DMS114 treated with DMSO at 0.1 percent for 48 hours (cell line): ENCODE results near the gene SLC27A5.
A peak's percentile ranks its signal among the peaks of the same experiment; 100 is the strongest.
"Not testable (repeated sequence)": the region's sequence is repeated elsewhere in the genome, so short reads cannot be mapped to it uniquely, and the experiment has no call there.

ENCODE experiments used
- DNase-seq: peaks from one replicate; lab custom pipeline; 2025; ENCODE audit not compliant: unreplicated experiment; lab: John Stamatoyannopoulos, UW

The SLC27A5 gene

GRCh38 chr19:58531034-58531840 lies 19.4 kb upstream of the SLC27A5 start:
- no peak for DNase-seq

GRCh38 chr19:58529405-58529804 lies 17.6 kb upstream of the SLC27A5 start:
- no peak for DNase-seq

- DNase-seq, result no peak
Measured at GRCh38 chr19:58522709-58523108, 10.9 kb upstream of the SLC27A5 start.

- DNase-seq, result no peak
Measured at GRCh38 chr19:58521651-58522050, 9.9 kb upstream of the SLC27A5 start.

DNA sequence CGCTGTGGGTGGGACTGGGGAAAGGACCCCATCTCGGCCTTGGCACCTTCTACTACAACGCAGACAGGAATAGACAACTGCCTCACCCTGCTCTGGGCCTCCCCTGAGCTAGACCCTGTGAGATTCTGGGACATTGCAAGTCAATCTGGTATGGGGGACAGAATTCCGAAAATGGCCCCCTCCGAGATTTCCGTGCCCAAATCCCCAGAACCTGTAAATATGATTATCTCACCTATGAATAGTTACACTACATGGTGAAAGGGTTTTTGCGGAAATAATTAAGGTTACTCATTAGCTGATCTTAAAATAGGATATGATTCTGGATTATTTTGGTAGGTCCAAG lies 8.4 kb upstream of the SLC27A5 start:
- DNase-seq, result no peak

DNA sequence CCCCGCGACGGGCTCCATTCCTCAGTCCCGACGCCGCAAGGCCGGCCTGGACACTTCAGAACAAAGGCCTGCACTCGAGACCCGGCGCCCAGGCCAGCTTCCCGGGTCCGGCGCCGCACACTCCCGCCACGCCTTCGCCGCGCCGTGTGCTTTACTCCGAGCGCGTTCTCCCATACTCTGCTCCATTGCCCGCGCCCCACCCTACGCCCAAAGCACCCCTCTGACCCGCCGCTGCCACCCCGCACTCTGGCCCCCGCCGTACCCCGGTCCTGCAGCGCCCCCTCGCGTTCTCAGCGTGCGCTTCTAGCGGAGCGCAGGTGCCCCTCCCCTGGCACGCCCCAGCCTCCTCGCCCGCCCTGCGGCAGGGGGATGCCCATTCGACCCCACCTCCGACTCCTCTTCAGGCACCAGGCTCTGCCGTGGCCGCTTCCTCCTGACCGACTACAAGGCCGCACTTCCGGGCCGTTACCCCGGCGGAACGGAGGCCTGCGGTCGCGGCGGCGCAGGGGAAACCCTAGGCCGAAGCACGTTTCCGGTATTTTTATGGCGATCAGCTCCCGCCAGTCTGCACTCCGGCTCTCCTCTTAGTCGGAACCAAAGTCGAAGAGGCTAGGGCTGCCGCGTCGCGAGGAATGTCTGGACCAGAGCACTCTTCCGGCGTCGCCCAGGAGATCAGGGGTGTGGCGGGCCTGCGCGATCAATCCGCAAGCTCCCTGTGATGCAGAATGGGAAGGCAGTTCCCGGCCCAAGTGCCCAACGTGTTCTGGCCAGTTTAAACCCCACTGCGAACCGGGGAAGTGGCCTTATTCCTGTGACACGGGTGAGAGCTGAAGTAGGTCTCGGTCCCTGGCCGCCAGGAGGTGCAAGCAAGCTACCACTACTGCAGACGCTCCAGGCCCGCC lies 7.8 kb upstream of the SLC27A5 start, which contains the start of gene ZBTB45:
Gene ZBTB45 (minus strand): TSS at position 456 of the 902 bp plus-strand sequence. CDS start 2,137 bp downstream, outside the sequence.
- DNase-seq, result peak; percentile 98

GRCh38 chr19:58519087-58519354 lies 7.2 kb upstream of the SLC27A5 start:
- DNase-seq, result peak; percentile 53

DNA sequence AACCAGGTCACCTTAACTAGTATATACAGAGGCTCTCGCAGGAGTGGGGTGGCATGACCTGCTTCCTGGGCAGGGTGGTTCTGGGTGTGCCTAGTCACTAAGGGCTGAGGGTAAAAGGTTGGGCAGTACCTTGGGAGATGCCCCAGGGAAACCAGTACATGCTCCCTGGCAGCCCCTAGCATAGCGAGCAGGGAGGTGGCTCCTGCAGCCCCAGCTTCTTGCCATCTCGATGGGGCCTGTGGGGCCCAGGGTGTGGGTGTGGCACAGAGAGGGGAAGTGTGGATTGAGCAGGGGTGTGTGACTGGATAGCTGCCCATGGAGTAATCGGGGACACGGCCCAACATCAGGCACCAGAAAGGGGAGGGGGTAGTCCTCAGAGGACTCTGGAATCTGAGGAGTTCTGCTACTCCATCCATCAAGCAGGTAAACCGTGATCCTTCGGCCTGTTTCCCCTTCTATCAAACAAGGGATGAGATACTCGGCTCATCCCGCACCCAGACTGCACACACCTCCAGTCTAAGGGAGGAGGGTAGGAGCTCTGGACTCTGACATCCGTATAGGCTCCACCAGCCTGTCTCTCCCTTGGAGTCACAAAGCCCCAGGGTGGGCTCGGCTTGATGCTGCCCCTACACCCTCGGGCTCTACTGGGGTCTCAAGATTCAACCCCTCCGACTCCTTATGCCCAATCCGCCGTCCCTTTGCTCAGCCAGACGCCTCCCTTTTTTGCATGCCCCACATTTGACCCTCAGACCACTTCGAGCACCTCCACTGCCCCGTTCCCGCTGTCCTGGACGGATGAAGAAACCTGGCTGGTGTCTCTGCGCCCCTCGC lies 6.7 kb upstream of the SLC27A5 start:
- DNase-seq, result no peak

- no peak for DNase-seq
Measured at GRCh38 chr19:58516964-58517833, 5.4 kb upstream of the SLC27A5 start.

GRCh38 chr19:58516246-58516836 lies 4.5 kb upstream of the SLC27A5 start:
- no peak for DNase-seq

DNA sequence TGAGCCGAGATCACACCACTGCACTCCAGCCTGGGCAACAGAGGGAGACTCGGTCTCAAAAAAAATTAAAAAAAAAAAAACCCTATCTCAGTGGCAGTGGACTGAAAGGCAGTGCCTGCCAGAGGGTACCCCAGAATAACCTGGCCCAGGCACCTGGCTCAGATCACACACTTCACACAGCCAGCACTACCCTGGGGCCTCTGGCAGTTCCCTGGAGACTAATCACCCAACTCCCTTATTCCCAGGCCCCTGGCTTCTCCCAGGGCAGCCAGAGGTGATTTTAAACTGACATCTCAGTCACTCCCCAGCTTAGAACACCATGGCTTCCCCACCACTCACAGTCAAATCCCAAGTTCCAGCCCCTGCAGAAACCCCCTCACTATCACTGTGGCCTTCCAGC lies 3.5 kb upstream of the SLC27A5 start:
- DNase-seq, result no peak

DNA sequence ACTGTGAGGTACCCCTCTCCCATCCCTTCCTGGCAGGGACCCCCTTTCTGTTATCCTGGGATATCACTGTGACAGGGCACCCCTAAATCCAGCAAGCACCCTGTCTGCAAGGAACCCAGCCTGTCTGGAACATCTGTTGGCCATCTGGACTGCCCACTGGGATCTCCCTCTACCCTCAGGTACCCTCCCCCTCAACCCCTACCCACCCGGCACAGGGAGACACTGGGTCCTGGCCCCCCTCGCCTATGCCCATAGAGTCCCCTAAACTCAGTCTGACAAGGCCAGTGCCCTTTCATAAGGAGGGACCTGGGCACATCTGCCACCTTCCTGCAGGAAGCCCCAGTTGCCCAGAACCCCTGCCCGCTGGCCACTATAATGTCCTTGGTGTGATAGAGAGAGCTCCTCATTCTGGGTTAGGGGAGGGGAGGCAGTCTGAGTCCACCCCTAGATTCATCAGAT lies 2.8 kb upstream of the SLC27A5 start:
- DNase-seq, result no peak

- no peak for DNase-seq
Measured at GRCh38 chr19:58513694-58514563, 2.1 kb upstream of the SLC27A5 start.

DNA sequence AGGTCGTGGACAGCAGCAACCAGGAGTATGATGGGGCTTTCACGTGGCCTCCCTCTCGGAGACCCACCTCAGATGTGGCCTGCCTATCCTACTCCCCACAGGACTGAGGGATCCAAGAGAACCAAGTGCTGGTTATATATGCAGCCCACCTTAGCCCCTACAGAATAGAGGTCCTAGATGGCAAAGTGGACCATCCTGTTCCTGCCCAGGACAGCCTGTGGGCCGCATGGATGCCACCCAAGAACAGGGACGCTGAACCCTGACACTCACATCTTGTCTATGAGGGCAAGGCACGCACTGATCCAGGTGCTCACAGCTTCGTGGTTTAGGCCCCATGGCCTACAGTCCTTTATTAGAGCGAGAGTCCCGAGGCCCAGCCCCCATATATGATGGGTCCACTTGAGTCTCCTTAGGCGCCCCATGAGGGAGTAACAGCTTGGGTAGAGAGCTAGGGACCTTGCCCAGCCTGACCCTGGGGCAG lies 1.5 kb upstream of the SLC27A5 start:
- no peak for DNase-seq

DNA sequence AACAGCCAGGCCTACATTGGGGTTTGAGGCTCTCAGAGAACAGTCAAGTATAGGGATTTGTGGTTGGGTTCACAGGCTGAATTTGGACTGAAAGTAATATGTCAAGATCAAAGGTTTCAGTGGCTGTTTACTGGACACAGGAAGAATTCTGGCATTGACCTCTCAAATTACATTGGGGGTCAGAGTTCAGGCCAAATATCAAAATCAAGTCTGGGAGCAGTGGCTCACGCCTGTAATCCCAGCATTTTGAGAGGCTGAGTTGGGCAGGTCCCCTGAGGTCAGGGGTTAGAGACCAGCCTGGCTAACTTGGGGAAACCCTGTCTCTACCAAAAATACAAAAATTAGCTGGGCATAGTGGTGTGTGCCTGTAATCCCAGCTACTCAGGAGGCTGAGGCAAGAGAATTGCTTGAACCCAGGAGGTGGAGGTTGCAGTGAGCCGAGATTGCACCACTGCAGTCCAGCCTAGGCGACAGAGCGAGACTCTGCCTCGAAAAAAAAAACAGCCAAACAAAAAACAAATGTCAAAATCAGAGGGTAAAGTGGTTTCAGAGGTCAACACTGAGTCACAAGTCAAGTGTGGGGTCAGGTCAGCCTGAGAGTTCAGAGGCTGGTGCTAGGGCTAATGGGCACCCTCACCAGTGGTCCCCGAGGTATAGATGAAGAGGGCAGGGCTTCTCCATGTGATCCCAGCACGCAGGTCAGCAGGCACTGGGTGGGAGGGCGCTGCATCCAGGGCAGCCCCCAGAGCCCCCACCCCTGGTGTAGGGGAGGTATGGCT lies 1.5 kb downstream of the SLC27A5 start:
- DNase-seq, result no peak

- DNase-seq, result no peak
Measured at GRCh38 chr19:58509731-58510083, 2.1 kb downstream of the SLC27A5 start.

DNA sequence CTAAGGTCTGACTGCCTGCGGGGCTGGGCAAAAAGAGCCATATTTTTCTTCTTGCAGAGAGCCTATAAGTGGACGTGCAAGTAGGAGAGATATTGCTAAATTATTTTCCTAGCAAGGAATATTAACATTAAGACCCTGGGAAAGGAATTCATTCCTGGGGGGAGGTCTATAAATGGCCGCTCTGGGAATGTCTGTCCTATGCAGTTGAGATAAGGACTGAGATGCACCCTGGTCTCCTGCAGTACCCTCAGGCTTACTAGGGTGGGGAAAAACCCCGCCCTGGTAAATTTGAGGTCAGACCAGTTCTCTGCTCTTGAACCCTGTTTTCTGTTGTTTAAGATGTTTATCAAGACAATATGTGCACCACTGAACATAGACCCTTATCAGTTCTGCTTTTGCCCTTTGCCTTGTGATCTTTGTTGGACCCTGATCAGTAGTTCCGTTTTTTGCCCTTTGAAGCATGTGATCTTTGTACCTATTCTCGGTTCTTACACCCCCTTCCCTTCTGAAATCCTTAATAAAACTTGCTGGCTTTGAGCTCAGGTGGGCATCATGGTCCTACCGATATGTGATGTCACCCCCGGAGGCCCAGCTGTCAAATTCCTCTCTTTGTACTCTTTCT lies 4.1 kb downstream of the SLC27A5 start:
- not testable (repeated sequence) for DNase-seq

DNA sequence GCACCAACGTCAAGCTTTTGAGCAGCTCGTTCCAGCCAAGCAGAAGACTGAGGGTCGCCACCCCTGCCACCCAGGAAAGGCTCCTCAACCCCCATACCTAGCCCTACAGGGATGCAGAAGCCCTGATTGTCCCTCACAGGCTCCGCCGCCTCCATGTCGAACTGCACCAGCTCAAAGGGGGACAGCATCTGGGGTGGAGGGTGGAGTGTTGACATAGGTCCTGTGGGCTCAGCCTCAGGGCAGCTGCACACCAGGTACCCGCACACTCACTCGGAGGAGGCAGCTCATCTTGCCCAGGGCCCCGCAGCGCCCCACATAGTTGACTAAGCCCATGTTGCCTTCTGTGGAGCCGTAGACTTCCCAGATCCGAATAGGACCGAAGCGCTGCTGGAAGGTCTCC lies 11.6 kb downstream of the SLC27A5 start:
- no peak for DNase-seq
